ENCODE data around the gene FOXC1.

GRCh38 chr6:1574890-1575209, 34.9 kb upstream of the FOXC1 start:
- TF ChIP-seq GATA2 (IDR thresholded peaks at IDR 0.05; ENCODE audit: low read depth, low read length) (no peak), GATA3 (IDR thresholded peaks at IDR 0.05; ENCODE audit: low read depth, low read length) (no peak)

Data from SH-SY5Y (cell line).